ENCODE results near the gene SMIM33.

DNA sequence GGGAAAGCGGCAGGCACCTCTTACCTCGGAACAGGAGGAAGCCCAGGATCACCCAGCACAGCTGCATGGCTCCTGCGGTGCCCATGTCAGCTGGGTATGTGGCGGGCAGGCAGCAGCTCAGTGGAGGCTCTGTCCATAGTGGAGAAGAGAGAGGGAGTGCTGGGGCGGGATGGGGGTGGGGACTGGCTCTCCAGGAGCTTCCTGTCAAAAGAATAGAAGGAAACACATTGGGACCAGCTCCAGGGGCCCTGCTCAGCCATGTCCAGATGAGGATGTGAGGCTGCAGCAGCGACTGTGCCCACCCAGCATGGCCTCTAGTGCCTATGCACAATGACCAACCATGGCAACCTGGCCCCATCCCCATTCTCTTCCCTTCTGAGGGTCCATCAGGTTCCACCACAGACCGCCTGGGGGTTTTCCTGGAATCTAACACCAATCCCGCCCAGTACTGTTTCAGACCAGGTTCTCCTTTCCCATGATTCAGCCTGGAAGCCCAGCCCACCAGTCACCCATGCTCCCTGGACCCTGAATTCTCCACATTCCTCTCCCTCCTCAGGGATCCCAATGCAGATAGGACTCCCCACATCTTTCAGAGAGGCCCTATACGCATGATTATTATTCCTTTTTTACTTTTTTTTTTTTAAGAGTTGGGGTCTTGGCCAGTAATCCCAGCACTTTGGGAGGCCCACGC is 8.1 kb upstream of the SMIM33 start, which contains the start of gene ECSCR:
- TF ChIP-seq CTCF (conservative IDR thresholded peaks at IDR 0.05) (no peak), ZFX (IDR thresholded peaks at IDR 0.05) (no peak)

All from C4-2B (cell line).